Measurements from ENCODE around the gene TINAGL1.

Gene TINAGL1

GRCh38 chr1:31568895-31569595 lies 7.3 kb upstream of the TINAGL1 start:
- DNase-seq (ENCODE audit: low read depth) = no peak

GRCh38 chr1:31569596-31570173 lies 6.6 kb upstream of the TINAGL1 start:
- no peak for DNase-seq (ENCODE audit: low read depth)

- no peak for DNase-seq (ENCODE audit: low read depth)
Measured at GRCh38 chr1:31570228-31570627, 6.1 kb upstream of the TINAGL1 start.

GRCh38 chr1:31570906-31571305 lies 5.4 kb upstream of the TINAGL1 start:
- DNase-seq (ENCODE audit: low read depth) = no peak

GRCh38 chr1:31571340-31572295 lies 4.7 kb upstream of the TINAGL1 start:
- no peak for DNase-seq (ENCODE audit: low read depth)

GRCh38 chr1:31572323-31573104 lies 3.8 kb upstream of the TINAGL1 start:
- DNase-seq (ENCODE audit: low read depth) = no peak

GRCh38 chr1:31573261-31573660 lies 3.1 kb upstream of the TINAGL1 start:
- DNase-seq (ENCODE audit: low read depth) = no peak

GRCh38 chr1:31574749-31575368 lies 1.5 kb upstream of the TINAGL1 start:
- no peak for DNase-seq (ENCODE audit: low read depth)

GRCh38 chr1:31575369-31576140 lies 760 bp upstream of the TINAGL1 start:
- no peak for DNase-seq (ENCODE audit: low read depth)

- no peak for DNase-seq (ENCODE audit: low read depth)
Measured at GRCh38 chr1:31576743-31577455, 584 bp downstream of the TINAGL1 start.

- no peak for DNase-seq (ENCODE audit: low read depth)
Measured at GRCh38 chr1:31577515-31578192, 1.3 kb downstream of the TINAGL1 start.

- DNase-seq (ENCODE audit: low read depth) = no peak
Measured at GRCh38 chr1:31579374-31579773, 3.1 kb downstream of the TINAGL1 start.

GRCh38 chr1:31580513-31580870 lies 4.2 kb downstream of the TINAGL1 start:
- DNase-seq (ENCODE audit: low read depth) = no peak

GRCh38 chr1:31580891-31581603 lies 4.7 kb downstream of the TINAGL1 start:
- no peak for DNase-seq (ENCODE audit: low read depth)

GRCh38 chr1:31581821-31582810 lies 5.8 kb downstream of the TINAGL1 start:
- DNase-seq (ENCODE audit: low read depth) = no peak

- no peak for DNase-seq (ENCODE audit: low read depth)
Measured at GRCh38 chr1:31583082-31583994, 7.0 kb downstream of the TINAGL1 start.

Data from HS-5 (cell line).